Stimulated activated CD4-positive, alpha-beta T cell treated with anti-CD3 and anti-CD28 coated beads, Interleukin-2, amount 100 ng/mL, for 4 hours (primary cell): ENCODE data around the gene MAPKAPK2.

Source experiments
- DNase-seq: peaks from one replicate; pipeline ENCODE4 v3.0.0-alpha.2; 2020; ENCODE audit warnings: low read depth

MAPKAPK2 gene

GRCh38 chr1:206661161-206661820 lies 23.4 kb upstream of the MAPKAPK2 start:
- DNase-seq: no peak

DNA sequence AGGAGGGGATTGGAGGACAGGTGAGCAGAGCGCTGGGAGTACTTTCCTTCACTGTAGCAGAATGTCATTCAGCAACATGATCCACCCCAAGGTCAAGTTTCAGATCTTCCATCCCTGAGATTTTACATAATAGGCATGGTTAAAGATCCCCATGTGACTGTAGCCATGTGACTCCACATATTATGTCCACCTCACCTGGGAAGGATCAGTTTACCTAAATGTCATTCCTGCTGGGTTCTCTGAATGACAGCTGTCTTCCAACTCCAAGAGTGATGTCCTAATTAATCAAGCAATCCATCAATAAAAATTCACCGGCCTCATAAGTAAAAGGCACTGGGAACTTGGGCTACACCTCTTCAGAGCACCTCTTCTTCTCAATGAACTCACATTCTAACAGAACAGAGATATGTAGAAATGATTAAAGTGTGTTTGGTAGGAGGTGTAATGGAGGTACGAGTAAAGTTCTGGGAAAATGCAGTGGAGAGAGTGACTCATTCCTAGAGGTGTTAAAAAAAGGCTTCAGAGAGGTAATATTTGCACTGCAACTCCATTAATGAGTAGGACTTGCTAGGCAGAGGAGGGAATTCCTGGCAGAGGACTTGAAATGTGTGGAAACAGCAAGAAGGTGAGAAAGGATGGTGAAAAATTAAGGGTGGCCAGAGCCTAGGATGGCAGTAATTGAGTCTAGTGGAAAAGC lies 22.2 kb upstream of the MAPKAPK2 start:
- DNase-seq: no peak

DNA sequence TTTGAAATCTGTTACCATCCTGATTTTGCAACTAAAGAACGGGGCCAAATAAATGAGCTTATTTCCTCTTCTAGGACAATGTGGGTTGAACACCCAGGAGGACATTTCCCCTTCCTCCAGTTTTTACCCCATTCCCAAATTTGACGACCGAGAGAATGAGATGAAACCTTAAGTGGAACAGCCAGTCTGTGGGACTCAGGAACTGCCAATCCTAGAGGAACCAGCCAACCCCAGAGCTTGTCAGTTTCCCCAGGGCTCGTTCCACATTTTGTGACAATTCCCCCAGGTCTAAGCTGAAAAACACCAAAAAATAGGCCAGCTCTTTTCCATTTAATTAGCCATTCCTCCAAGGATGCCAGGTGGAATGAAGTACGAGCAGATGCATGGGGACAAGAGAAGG lies 21.3 kb upstream of the MAPKAPK2 start:
- DNase-seq: no peak

DNA sequence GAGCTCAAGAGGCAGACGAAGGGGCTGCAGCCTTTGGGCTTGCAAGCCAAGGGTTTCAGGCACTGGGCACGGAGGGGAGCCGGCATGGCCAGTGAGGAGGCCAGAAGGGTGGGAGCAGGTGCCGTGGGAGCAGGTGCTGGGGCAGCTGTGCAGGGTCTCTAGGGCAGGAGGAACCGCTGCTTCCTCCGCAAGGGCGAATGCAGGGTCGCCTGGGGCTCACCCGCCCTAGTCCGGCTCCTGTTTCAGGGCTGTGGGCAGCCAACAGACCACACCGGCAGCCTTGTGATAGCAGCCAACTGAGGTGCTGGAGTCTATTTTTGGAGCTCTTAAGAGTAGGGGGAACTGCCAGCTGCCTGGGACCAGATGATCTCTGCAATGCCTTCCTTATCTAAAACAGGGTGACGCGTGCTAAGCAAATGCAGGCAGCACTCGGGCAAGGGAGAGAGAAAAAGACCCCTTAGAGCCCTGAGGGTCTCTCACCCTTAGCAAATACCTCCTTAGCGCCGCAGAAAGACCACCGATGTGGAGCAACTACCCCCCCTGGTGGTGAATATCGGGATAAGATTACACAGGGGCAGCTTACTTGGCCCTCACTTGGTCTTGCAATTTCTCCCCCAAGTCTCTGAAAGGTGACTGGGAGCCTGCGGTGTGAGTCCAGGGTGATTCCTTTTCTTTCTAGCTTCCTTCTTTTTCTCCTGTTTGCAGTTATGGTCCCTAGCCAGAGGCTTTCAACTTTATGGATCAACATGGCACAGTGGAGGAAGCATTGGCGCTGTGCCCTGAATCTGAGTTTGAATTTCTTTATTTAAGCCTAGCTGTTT lies 20.7 kb upstream of the MAPKAPK2 start:
- DNase-seq: peak; percentile 59

DNA sequence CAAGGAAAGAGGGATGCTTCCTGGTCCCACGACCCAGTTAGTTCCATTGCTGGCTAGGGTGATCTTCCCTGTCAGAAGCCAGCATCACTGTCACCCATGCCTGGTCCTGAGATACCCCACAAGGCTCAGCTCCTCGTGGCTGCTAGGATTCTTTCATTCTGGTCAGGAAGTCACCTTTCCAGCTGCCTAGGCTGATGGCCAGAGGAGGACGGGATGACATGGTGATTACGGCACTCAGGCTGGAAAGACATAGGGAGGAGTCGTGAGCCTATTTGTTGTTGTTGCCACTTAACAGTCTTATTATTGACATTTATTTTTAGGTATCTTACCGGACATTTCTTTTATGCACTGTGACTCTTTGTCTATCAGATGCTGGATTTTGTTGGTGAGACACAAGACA lies 20.0 kb upstream of the MAPKAPK2 start:
- no peak for DNase-seq

- DNase-seq: no peak
Measured at GRCh38 chr1:206666031-206666561, 18.6 kb upstream of the MAPKAPK2 start.

- DNase-seq: no peak
Measured at GRCh38 chr1:206666954-206667665, 17.6 kb upstream of the MAPKAPK2 start.

DNA sequence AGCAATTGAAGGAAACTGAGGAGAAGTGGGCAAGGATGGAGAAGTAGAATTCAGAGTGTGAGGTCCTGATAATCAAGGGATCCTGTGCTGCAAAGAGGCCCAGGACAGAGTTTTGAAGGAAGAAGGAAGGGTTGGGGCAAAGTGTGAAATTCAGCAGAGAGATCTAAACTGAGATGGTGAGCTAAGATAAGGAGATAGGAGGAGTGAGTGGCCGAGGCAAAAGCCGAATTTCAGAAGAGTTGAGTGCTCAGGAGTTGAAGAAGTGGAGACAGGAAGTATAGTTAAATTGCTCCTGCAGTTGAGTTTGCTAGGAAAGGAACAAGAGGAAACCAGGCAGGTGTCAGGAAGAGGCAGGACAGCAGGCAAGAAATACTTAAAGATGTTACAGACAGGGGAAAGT lies 16.4 kb upstream of the MAPKAPK2 start:
- DNase-seq: no peak

DNA sequence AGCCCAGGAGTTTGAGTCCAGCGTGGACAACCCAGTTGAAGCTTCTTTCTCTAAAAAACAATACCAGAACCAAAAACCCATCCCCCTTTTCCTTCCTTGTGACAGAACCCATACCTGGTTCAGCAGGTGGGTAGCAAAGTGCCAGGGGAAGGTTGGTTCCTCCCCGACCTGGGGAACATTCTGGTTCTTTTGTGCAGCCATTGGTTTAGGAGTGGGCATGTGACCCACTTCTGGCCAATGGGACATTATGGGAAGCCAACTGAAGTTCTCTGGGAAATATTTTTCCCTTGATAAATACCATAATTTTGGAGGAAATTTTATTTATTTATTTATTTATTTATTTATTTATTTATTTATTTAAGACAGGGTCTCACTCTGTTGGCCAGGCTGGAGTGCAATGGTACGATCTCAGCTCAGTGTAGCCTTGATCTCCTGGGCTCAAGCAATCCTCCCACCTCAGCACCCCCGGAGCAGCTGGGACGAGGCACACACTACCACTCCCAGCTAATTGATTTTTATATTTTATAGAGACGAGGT lies 15.8 kb upstream of the MAPKAPK2 start:
- no peak for DNase-seq

DNA sequence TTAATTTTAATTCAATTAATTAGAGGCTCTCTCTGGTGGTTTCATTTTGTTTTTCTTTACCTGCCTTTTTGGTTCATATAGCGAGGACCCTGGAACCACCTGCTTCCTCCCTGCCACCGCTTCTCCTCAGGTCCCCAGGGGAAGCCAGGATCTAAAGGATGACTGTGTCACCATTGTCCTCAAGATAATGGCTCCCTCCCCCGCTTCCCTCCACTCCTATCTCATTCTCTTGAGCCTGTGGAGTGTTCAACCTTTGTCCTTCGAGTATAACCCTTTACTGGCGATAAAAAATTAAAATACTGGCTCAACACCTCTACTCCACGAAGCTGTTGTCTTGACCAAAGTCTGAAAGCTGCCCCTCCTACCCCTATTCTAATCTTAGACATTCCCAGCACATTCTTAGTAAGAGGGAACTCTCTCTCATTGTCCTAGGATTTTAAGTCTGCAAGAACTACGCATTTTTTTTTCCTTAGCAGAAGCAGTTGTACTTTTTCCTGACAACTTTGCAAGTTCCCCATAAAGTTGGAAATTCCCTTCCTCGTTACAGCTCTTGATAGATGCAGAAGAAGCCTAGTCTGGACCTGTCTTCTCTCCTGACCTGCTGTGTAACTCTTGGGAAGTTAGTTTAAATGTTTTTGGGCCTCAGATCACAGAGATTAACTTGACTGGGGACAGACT lies 12.6 kb upstream of the MAPKAPK2 start:
- no peak for DNase-seq

GRCh38 chr1:206672844-206673758 lies 11.6 kb upstream of the MAPKAPK2 start:
- no peak for DNase-seq

DNA sequence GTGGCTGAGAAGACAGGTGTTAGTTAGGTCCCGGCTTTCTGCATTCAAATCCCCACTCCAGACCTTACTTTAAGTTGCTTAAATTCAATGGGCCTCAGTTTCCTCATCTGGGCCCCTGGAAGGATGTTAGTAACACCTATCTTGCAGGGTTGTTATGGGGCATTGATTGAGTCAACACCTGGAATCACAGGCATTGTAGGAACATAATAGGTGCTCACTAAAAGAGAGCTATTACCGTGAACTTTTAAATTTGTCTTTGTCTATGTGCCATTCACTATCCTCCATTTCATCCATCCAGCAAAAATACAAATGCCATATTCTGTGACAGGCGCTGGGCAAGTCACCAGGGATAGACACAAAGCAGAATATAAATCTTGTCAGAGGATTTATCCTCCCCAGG lies 10.5 kb upstream of the MAPKAPK2 start:
- DNase-seq: no peak

GRCh38 chr1:206674745-206675175 lies 9.9 kb upstream of the MAPKAPK2 start:
- no peak for DNase-seq

GRCh38 chr1:206676499-206676898 lies 8.2 kb upstream of the MAPKAPK2 start:
- DNase-seq: no peak

DNA sequence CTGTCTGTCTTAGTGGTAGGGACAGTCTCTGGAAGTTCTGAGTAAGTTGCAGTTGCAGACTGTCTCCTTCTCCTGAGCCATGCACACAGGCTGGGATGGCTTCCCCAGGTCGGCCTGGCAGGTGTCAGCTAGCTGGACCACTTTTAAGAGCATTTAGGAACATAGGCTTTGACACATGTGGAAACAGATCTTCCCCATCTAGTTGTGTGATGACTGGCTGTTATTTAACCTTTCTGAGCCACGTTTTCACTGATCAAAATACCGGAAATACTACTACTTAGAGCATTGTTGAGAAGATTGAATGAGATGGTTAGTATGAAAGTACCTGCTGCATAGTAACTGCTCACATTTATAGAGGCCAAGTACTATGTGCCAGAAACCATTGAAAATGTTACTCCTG lies 6.2 kb upstream of the MAPKAPK2 start:
- no peak for DNase-seq

- no peak for DNase-seq
Measured at GRCh38 chr1:206679738-206680211, 4.9 kb upstream of the MAPKAPK2 start.

- no peak for DNase-seq
Measured at GRCh38 chr1:206680279-206680678, 4.4 kb upstream of the MAPKAPK2 start.

DNA sequence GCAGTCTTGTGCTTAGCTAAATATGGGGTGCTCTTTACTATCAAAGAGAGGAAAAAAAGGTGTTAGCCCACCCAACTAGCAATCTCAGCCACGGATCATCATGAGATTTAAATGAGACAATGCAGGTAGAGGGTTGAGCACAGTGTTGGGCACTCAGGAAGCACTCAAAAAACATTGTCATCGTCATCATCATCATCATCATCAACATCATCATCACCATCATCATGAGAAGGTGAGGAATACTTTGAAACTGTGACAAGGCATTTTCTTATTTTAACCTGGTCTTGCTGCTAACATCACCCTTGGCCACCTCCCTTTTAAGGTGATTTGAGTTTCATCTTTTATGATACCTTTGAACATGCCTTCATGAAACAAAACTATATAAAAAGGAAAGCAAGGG lies 3.3 kb upstream of the MAPKAPK2 start:
- no peak for DNase-seq

DNA sequence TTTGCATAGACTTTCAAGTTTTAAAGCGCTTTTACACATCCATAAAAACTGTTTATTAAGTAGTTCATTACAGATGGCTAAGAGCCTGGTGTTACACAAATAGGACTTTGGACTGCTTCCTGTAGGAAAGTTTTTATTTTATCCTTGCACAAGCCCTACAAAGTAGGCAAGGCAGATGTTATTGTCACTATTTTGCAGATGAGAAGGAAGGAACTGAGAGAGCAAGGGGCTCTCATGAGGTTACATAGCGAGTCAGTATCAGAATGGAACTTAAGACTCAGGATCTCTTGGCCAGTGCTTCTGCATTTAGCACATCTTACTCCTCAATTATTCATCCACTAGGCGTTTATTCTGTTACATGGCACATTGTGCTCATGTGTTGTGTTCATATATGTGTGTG lies 2.6 kb upstream of the MAPKAPK2 start:
- DNase-seq: no peak

GRCh38 chr1:206683313-206683712 lies 1.4 kb upstream of the MAPKAPK2 start:
- DNase-seq: no peak
